ENCODE measurements around the gene PJA2. TPM values are rescaled to one million over a fixed set of nuclear protein-coding genes. Genes with fewer than 3 reads are reported as not detected.

The PJA2 gene
- total and polyA plus RNA-seq, 9 of the 15 experiments (the other 6 are each of a cell fraction or from before 2014, with no cell fraction given): 25.1 to 82.1 (median 50.1) TPM

- 17% methylated on average over 6 of the region's 6 CpGs for WGBS (ENCODE audit: insufficient coverage, low coverage, missing lambda C conversion rate)
- H3K27ac ChIP-seq (ENCODE audit: extremely low read depth, low read depth, low read length): peak overlapping the region; percentile 6; the same call in 1 of the 3 replicates
Observed at GRCh38 chr5:109454731-109455505, 45.1 kb upstream of the PJA2 start.

More at GRCh38 chr5:109454731-109455505, 45.1 kb upstream of the PJA2 start:
- BruUV-seq (replicated peaks): no TSS peak
- CTCF ChIA-PET (ENCODE audit: low intra/inter-chr PET ratio): no interaction called here
- H3K4me3 ChIP-seq: no peak overlapping the region
- H3K4me1 ChIP-seq (replicated peaks in 1 of 2; ENCODE audit: control insufficient read depth in 2 of 2, insufficient read depth in 2 of 2, low read length in 2 of 2): 0 out of 5 replicates have a peak, but pooled peaks cover 0 to 9% of the 10 kb centered on the region in 2 experiments
- no peak overlapping the region for H3K9ac ChIP-seq (ENCODE audit: insufficient read depth in 1 of 2, low read depth in 2 of 2, low read length in 2 of 2)
- ATAC-seq (no peak), FAIRE-seq (no peak), DNase-seq (ENCODE audit: extremely low read depth in 1 of 4, low spot score in 3 of 4) (no peak)
- H3K9me3 ChIP-seq (replicated peaks; ENCODE audit: control insufficient read depth, insufficient read depth, low read depth, low read length): no peaks in the 10 kb centered on the region
- no peak for TF ChIP-seq ZNF146 (CRISPR knock-in tag; IDR thresholded peaks at IDR 0.05; ENCODE audit: unreplicated experiment)
- no peak for TF ChIP-seq ASH1L (IDR thresholded peaks at IDR 0.05; ENCODE audit: borderline replicate concordance, low read depth, partially characterized antibody)
- no peak for TF ChIP-seq ZC3H4 (CRISPR knock-in tag; IDR thresholded peaks at IDR 0.05; ENCODE audit: borderline replicate concordance)
- no peak for TF ChIP-seq ZC3H11A (IDR thresholded peaks at IDR 0.05; ENCODE audit: low read depth, low read length)
- no peak for TF ChIP-seq NR2C2 (CRISPR knock-in tag; IDR thresholded peaks at IDR 0.05)
- 0 out of 2 replicates have a peak, but pooled peaks have one; percentile 5 for TF ChIP-seq NR2C2 (tag; IDR thresholded peaks at IDR 0.05)
- no peak for TF ChIP-seq TAF7 (tag; IDR thresholded peaks at IDR 0.05)
- TF ChIP-seq ZNF384 (IDR thresholded peaks at IDR 0.05; ENCODE audit: low read depth, low read length): no peak
- TF ChIP-seq ZNF24 (IDR thresholded peaks at IDR 0.05): no peak
- TF ChIP-seq, protein P1, sequence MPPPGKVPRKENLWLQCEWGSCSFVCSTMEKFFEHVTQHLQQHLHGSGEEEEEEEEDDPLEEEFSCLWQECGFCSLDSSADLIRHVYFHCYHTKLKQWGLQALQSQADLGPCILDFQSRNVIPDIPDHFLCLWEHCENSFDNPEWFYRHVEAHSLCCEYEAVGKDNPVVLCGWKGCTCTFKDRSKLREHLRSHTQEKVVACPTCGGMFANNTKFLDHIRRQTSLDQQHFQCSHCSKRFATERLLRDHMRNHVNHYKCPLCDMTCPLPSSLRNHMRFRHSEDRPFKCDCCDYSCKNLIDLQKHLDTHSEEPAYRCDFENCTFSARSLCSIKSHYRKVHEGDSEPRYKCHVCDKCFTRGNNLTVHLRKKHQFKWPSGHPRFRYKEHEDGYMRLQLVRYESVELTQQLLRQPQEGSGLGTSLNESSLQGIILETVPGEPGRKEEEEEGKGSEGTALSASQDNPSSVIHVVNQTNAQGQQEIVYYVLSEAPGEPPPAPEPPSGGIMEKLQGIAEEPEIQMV (tag; conservative IDR thresholded peaks at IDR 0.05; ENCODE audit: low read depth): no peak
- in situ Hi-C loops (cut with MboI): no loop called here
- POLR2A ChIA-PET: no interaction called here
- no peaks in the 10 kb centered on the region for H3K9me1 ChIP-seq (ENCODE audit: control insufficient read depth, insufficient read depth, low read length)
- H3K4me2 ChIP-seq (ENCODE audit: insufficient read depth, low read length): no peak overlapping the region
- intact Hi-C loops (cut with micrococcal nuclease): no loop called here
- H3K27me3 ChIP-seq (ENCODE audit: control insufficient read depth in 2 of 2, insufficient read depth in 2 of 2, low read length in 2 of 2): no peaks in the 10 kb centered on the region
- peak overlapping the region; percentile 5; the same call in 1 of the 2 replicates for H2AFZ ChIP-seq (ENCODE audit: low read depth, low read length)
- H4K20me1 ChIP-seq (replicated peaks; ENCODE audit: control insufficient read depth, insufficient read depth, low read length): no peaks in the 10 kb centered on the region
- H3K36me3 ChIP-seq (ENCODE audit: control insufficient read depth, insufficient read depth, low read length): no peaks in the 10 kb centered on the region
- no peaks in the 10 kb centered on the region for H3K79me2 ChIP-seq (ENCODE audit: control insufficient read depth, insufficient read depth, low read length)
